ENCODE results near the gene FCRLA. TPM values are rescaled to one million over a fixed set of nuclear protein-coding genes. Genes with fewer than 3 reads are reported as not detected.

The FCRLA gene
- polyA plus RNA-seq, 1 of the 3 experiments (the other 2 are of a cell fraction): 0.13 TPM

GRCh38 chr1:161678500-161678899 lies 28.5 kb upstream of the FCRLA start:
- H3K4me3 ChIP-seq (ENCODE audit: low read depth in 2 of 2, low read length in 1 of 2): no peak overlapping the region
- peaks cover 27% of the 10 kb centered on the region; the same call in 1 of the 2 replicates for H3K27me3 ChIP-seq (ENCODE audit: insufficient read depth)
- H3K36me3 ChIP-seq (replicated peaks in 1 of 2; ENCODE audit: control insufficient read depth in 1 of 2, insufficient read depth in 2 of 2, low read length in 1 of 2): no peaks in the 10 kb centered on the region
- no peak overlapping the region for H3K9ac ChIP-seq
- WGBS (ENCODE audit: low lambda C conversion rate): 52% methylated on average over 3 of the region's 3 CpGs
- TF ChIP-seq ZBTB33 (IDR thresholded peaks at IDR 0.05; ENCODE audit: borderline replicate concordance, low read depth) (no peak), IRF3 (IDR thresholded peaks at IDR 0.05; ENCODE audit: low read depth, low read length) (no peak), FOXM1 (IDR thresholded peaks at IDR 0.05; ENCODE audit: low read depth) (no peak), EZH2phosphoT487 (IDR thresholded peaks at IDR 0.05; ENCODE audit: borderline replicate concordance, low read depth) (no peak), MAX (IDR thresholded peaks at IDR 0.05; ENCODE audit: low read depth) (no peak), YY1 (IDR thresholded peaks at IDR 0.05; ENCODE audit: low read depth) (no peak), REST (IDR thresholded peaks at IDR 0.05; ENCODE audit: low read depth, low read length) (no peak), TAF1 (IDR thresholded peaks at IDR 0.05; ENCODE audit: borderline replicate concordance, low read depth, low read length) (no peak), ELF1 (IDR thresholded peaks at IDR 0.05) (no peak), RAD21 (IDR thresholded peaks at IDR 0.05; ENCODE audit: low read length) (no peak), RFX5 (IDR thresholded peaks at IDR 0.05; ENCODE audit: low read length) (no peak), POLR2AphosphoS5 (IDR thresholded peaks at IDR 0.05; ENCODE audit: low read depth, low read length) (no peak)
- ChIA-PET CTCF (no interaction called here), POLR2A (no interaction called here)
- no peak for DNase-seq
- H2AFZ ChIP-seq (ENCODE audit: low read depth): no peak overlapping the region
- H3K9me3 ChIP-seq: no peaks in the 10 kb centered on the region
- no peaks in the 10 kb centered on the region for H3K9me2 ChIP-seq
- H3K79me2 ChIP-seq (ENCODE audit: insufficient read depth): no peaks in the 10 kb centered on the region
- H3K27ac ChIP-seq (ENCODE audit: low read depth in 2 of 2, low read length in 1 of 2): no peak overlapping the region
- no peaks in the 10 kb centered on the region for H3K4me1 ChIP-seq (ENCODE audit: control insufficient read depth in 1 of 2, insufficient read depth in 2 of 2, low read depth in 1 of 2, low read length in 1 of 2)
- no peaks in the 10 kb centered on the region for H3F3A ChIP-seq (replicated peaks; ENCODE audit: insufficient read depth)
- no peak overlapping the region for H3K4me2 ChIP-seq
- no peaks in the 10 kb centered on the region for H4K20me1 ChIP-seq (ENCODE audit: insufficient read depth)

Data from SK-N-SH (cell line).